ENCODE measurements around the gene FSTL4.
"Not testable (repeated sequence)": the region's sequence is repeated elsewhere in the genome, so short reads cannot be mapped to it uniquely, and the experiment has no call there.

Gene FSTL4

GRCh38 chr5:133400120-133400519, 212.2 kb downstream of the FSTL4 start:
- peak in 1 of 2 donors; percentile 7 for DNase-seq (ENCODE audit: low spot score in 2 of 2)
- H3K4me1 Mint-ChIP-seq: peaks cover 24% of the 10 kb centered on the region
- no peaks in the 10 kb centered on the region for H3K9me3 Mint-ChIP-seq
- peaks cover 4% of the 10 kb centered on the region for H3K27me3 Mint-ChIP-seq
- no peak for ATAC-seq (ENCODE audit: low read depth)
- no peak overlapping the region for H3K4me3 Mint-ChIP-seq
- no peak overlapping the region for H3K27ac Mint-ChIP-seq
- peaks cover 3% of the 10 kb centered on the region for H3K36me3 Mint-ChIP-seq

- peaks cover 24% of the 10 kb centered on the region for H3K4me1 Mint-ChIP-seq
- DNase-seq (ENCODE audit: low spot score in 2 of 2) (no peak), ATAC-seq (ENCODE audit: low read depth) (no peak)
- peaks cover 3% of the 10 kb centered on the region for H3K36me3 Mint-ChIP-seq
- H3K27ac Mint-ChIP-seq: no peak overlapping the region
- no peaks in the 10 kb centered on the region for H3K9me3 Mint-ChIP-seq
- H3K4me3 Mint-ChIP-seq: no peak overlapping the region
- peaks cover 4% of the 10 kb centered on the region for H3K27me3 Mint-ChIP-seq
These were observed 213.0 kb downstream of the FSTL4 start for GRCh38 chr5:133399247-133399891.

DNA sequence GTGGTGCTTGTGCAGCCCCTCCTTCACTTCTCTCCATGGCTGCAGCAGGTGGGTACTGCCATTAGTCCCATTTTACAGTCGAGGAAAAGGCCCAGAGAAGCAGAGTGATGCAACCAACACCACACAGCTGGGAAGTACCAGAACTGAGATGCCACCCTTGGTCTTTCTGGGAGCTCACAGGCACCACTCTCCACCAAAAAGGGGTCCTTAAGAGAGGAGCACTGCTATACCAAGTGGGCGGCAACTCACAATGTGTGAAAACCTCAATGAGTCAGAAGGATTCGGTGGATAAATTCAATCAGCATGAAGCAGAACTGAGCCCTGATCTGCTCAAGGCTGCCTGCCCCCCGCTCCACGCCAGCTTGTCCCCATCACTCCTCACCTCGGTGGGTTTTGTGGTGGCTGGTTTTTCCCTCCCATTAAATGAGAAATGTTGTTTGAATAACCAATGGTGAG, 213.7 kb downstream of the FSTL4 start:
- Mint-ChIP-seq H3K27ac (peak overlapping the region; percentile 60), H3K27me3 (peaks cover 4% of the 10 kb centered on the region), H3K4me1 (peaks cover 24% of the 10 kb centered on the region), H3K4me3 (no peak overlapping the region), H3K9me3 (no peaks in the 10 kb centered on the region), H3K36me3 (peaks cover 3% of the 10 kb centered on the region)
- ATAC-seq (ENCODE audit: low read depth) (peak; percentile 45), DNase-seq (ENCODE audit: low spot score in 2 of 2) (peak in 1 of 2 donors; percentile 9)

GRCh38 chr5:133397990-133398645, 214.2 kb downstream of the FSTL4 start:
- peak overlapping the region; percentile 60 for H3K27ac Mint-ChIP-seq
- no peak for ATAC-seq (ENCODE audit: low read depth)
- peak in 1 of 2 donors; percentile 5 for DNase-seq (ENCODE audit: low spot score in 2 of 2)
- H3K9me3 Mint-ChIP-seq: no peaks in the 10 kb centered on the region
- peaks cover 24% of the 10 kb centered on the region for H3K4me1 Mint-ChIP-seq
- H3K36me3 Mint-ChIP-seq: peaks cover 3% of the 10 kb centered on the region
- H3K27me3 Mint-ChIP-seq: peaks cover 4% of the 10 kb centered on the region
- H3K4me3 Mint-ChIP-seq: no peak overlapping the region

DNA sequence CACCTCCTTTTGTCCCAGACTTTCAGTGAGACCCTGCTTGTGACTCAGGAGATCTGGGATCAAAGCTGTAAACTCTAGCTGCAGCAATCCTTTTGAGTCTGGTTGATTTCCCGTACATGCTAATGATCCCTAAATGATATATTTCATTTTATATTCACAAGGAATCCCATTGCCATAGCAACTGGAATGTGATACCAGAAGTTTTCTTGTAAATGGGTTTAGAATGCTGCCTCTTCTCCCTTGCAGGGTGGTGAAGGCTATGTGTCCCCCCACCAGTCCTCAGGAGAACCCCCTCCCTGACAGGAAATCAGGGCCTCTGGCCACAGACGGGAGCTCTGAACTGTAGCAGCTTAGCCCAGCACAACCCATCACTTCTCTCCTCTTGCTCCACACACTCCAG, 215.0 kb downstream of the FSTL4 start:
- peaks cover 24% of the 10 kb centered on the region for H3K4me1 Mint-ChIP-seq
- H3K9me3 Mint-ChIP-seq: no peaks in the 10 kb centered on the region
- peaks cover 3% of the 10 kb centered on the region for H3K36me3 Mint-ChIP-seq
- no peak overlapping the region for H3K4me3 Mint-ChIP-seq
- peak overlapping the region; percentile 60 for H3K27ac Mint-ChIP-seq
- ATAC-seq (ENCODE audit: low read depth): no peak
- peak in 1 of 2 donors; percentile 7 for DNase-seq (ENCODE audit: low spot score in 2 of 2)
- H3K27me3 Mint-ChIP-seq: peaks cover 4% of the 10 kb centered on the region

DNA sequence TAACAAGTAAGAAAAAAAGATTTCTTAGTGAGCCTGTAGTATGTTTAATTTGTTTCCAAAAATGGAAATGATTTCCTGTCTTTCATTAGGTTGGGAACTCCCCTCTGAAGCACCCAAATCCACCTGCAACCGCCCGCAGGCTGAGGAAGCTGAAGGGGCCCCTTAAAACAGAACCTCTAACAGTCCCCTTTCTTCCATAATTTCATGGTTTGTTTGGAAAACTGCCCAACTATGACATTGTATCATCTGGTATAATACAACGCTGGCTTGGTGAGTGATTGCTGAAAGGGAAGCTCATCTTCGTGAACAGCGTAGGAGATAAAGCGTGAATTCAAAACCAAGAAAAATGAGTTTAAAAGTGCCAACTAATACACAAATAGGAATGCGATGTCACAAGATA, 215.5 kb downstream of the FSTL4 start:
- peak; percentile 88 for ATAC-seq (ENCODE audit: low read depth)
- peak overlapping the region; percentile 19 for H3K27ac Mint-ChIP-seq
- DNase-seq (ENCODE audit: low spot score in 2 of 2): peak in 1 of 2 donors; percentile 12
- H3K4me1 Mint-ChIP-seq: peaks cover 24% of the 10 kb centered on the region
- H3K9me3 Mint-ChIP-seq: no peaks in the 10 kb centered on the region
- H3K36me3 Mint-ChIP-seq: peaks cover 3% of the 10 kb centered on the region
- peaks cover 4% of the 10 kb centered on the region for H3K27me3 Mint-ChIP-seq
- peak overlapping the region; percentile 27 for H3K4me3 Mint-ChIP-seq

DNA sequence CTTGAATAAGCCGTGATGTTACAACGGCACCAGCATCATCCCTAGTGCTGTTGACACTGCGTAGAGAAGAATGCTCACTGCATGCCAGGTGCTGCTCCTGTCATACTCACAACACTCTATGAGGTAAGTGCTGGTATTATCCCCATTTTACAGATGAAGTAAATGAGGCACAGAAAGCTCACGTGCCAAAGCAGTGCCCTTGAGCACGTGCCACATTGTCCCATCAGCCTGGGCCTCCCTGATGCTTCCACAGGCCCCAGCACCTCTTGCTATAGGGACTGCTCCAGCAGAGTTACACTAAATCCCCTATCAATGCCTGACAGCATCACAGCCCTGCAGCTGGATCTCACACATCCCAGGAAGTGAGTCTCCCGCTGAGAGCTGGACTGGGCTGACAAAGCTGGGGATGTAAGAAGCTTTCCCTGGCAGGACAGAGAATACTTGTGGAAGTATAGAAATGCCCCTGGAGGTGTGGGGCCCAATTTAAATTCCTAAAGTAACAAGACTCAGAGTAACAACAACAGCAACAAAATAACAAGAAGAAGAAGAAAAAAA, 216.1 kb downstream of the FSTL4 start:
- Mint-ChIP-seq H3K4me3 (peak overlapping the region; percentile 13), H3K4me1 (peaks cover 24% of the 10 kb centered on the region), H3K9me3 (no peaks in the 10 kb centered on the region), H3K27me3 (peaks cover 1% of the 10 kb centered on the region), H3K36me3 (peaks cover 3% of the 10 kb centered on the region), H3K27ac (no peak overlapping the region)
- DNase-seq (ENCODE audit: low spot score in 2 of 2) (peak in 1 of 2 donors; percentile 11), ATAC-seq (ENCODE audit: low read depth) (peak; percentile 9)

DNA sequence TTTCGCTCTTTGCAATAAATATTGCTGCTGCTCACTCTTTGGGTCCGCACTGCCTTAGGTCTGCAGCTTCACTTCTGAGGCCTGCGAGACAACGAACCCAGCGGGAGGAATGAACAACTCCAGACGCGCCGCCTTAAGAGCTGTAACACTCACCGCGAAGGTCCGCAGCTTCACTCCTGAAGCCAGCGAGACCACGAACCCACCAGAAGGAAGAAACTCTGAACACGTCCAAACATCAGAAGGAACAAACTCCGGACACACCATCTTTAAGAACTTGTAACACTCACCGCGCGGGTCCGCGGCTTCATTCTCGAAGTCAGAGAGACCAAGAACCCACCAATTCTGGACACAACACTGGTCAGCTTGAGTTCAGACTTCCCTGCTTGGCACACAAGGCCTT, 217.1 kb downstream of the FSTL4 start:
- H3K36me3 Mint-ChIP-seq; H3K9me3 Mint-ChIP-seq; H3K4me3 Mint-ChIP-seq; H3K27me3 Mint-ChIP-seq; DNase-seq (ENCODE audit: low spot score in 2 of 2); H3K27ac Mint-ChIP-seq; ATAC-seq (ENCODE audit: low read depth): not testable (repeated sequence)
- peaks cover 24% of the 10 kb centered on the region for H3K4me1 Mint-ChIP-seq

DNA sequence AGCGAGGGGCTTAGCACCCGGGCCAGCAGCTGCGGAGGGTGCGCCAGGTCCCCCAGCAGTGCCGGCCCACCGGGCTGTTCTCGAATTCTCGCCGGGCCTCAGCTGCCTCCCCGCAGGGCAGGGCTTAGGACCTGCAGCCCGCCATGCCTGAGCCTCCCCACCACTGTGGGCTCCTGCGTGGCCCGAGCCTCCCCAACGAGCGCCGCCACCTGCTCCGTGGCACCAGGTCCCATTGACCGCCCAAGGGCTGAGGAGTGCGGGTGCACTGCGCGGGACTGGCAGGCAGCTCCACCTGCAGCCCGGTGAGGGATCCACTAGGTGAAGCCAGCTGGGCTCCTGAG, 217.9 kb downstream of the FSTL4 start:
- DNase-seq (ENCODE audit: low spot score in 2 of 2); H3K4me3 Mint-ChIP-seq; H3K9me3 Mint-ChIP-seq; H3K27me3 Mint-ChIP-seq; H3K36me3 Mint-ChIP-seq; H3K27ac Mint-ChIP-seq; ATAC-seq (ENCODE audit: low read depth): not testable (repeated sequence)
- H3K4me1 Mint-ChIP-seq: peaks cover 22% of the 10 kb centered on the region

- H3K27ac Mint-ChIP-seq: no peak overlapping the region
- H3K36me3 Mint-ChIP-seq: peaks cover 3% of the 10 kb centered on the region
- H3K4me3 Mint-ChIP-seq: no peak overlapping the region
- H3K4me1 Mint-ChIP-seq: peaks cover 21% of the 10 kb centered on the region
- ATAC-seq (ENCODE audit: low read depth) (no peak), DNase-seq (ENCODE audit: low spot score in 2 of 2) (no peak)
- no peaks in the 10 kb centered on the region for H3K27me3 Mint-ChIP-seq
- H3K9me3 Mint-ChIP-seq: no peaks in the 10 kb centered on the region
These were observed 218.4 kb downstream of the FSTL4 start for GRCh38 chr5:133393776-133394476.

DNA sequence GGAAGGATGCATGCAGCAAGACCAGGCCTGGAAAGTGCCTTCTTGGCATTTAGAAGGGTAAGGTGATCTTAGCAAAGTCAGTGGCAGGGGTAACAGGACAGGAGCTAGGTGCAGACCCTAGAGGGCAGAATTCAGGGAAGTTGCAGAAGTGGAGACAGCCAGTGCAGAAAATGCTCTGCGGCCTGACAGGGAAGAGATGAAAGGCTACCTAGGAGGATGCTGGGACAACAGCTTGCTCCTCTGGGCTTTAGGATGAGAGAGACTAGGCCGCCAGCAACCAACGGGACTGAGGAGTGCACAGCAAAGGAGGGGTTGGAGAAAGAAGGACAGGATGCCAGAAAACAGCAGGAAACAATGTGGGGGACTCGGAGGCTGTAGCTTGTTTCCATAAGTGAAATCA, 219.9 kb downstream of the FSTL4 start:
- DNase-seq (ENCODE audit: low spot score in 2 of 2): no peak
- Mint-ChIP-seq H3K4me3 (no peak overlapping the region), H3K36me3 (peaks cover 3% of the 10 kb centered on the region), H3K27me3 (peaks cover 1% of the 10 kb centered on the region), H3K4me1 (peaks cover 9% of the 10 kb centered on the region), H3K9me3 (no peaks in the 10 kb centered on the region), H3K27ac (no peak overlapping the region)
- no peak for ATAC-seq (ENCODE audit: low read depth)

- Mint-ChIP-seq H3K27me3 (peaks cover 1% of the 10 kb centered on the region), H3K9me3 (no peaks in the 10 kb centered on the region), H3K27ac (no peak overlapping the region), H3K4me3 (no peak overlapping the region), H3K36me3 (peaks cover 3% of the 10 kb centered on the region), H3K4me1 (peaks cover 4% of the 10 kb centered on the region)
- no peak for ATAC-seq (ENCODE audit: low read depth)
- DNase-seq (ENCODE audit: low spot score in 2 of 2): no peak
These were observed 220.8 kb downstream of the FSTL4 start for GRCh38 chr5:133391354-133392136.

GRCh38 chr5:133390416-133391353, 221.7 kb downstream of the FSTL4 start:
- no peak overlapping the region for H3K4me3 Mint-ChIP-seq
- ATAC-seq (ENCODE audit: low read depth) (no peak), DNase-seq (ENCODE audit: low spot score in 2 of 2) (no peak)
- no peaks in the 10 kb centered on the region for H3K4me1 Mint-ChIP-seq
- H3K27me3 Mint-ChIP-seq: peaks cover 1% of the 10 kb centered on the region
- no peaks in the 10 kb centered on the region for H3K9me3 Mint-ChIP-seq
- H3K27ac Mint-ChIP-seq: no peak overlapping the region
- H3K36me3 Mint-ChIP-seq: peaks cover 2% of the 10 kb centered on the region
